Endothelial cell of umbilical vein (primary cell): ENCODE data around the gene SLC25A33. TPM values are rescaled to one million over a fixed set of nuclear protein-coding genes. Genes with fewer than 3 reads are reported as not detected.

Experiments used
- BruUV-seq: library from RNA; stranded (reverse); fragments of 400-500 nt; replicated peaks from 2 replicates; lab custom pipeline; 2021; lab: Mats Ljungman, UMichigan
- CTCF ChIA-PET: fragments of 300-600, 350-600 bp; sonication (Branson Sonifier 250); formaldehyde crosslinking; loops from one replicate; lab custom pipeline; 2021; ENCODE audit warnings: antibody characterized with exemption, inconsistent platforms; lab: Charles Lee
- POLR2A ChIA-PET: fragments of 300-600, 350-600 bp; sonication (Branson Sonifier 250); formaldehyde crosslinking; loops from one replicate; lab custom pipeline; 2021; ENCODE audit warnings: antibody characterized with exemption, inconsistent platforms; lab: Charles Lee
- DNase-seq: peaks from one replicate; pipeline ENCODE4 v3.0.0-alpha.2; 2011; ENCODE audit warnings: low read depth, low spot score
- FAIRE-seq: peaks from 2 replicates; lab custom pipeline; 2011; peaks lifted over from hg19 to GRCh38; lab: Jason Lieb, UNC
- H2AFZ ChIP-seq: 2 replicates; pipeline ENCODE4 v1.6.0; 2012; ENCODE audit warnings: low read depth, low read length, control low read depth, inconsistent platforms
- H3K27ac ChIP-seq: 2 replicates; pipeline ENCODE4 v1.5.1; 2011; ENCODE audit warnings: low read depth, mild to moderate bottlenecking, control low read depth, low read length, moderate library complexity; ENCODE audit not compliant: insufficient read depth
- H3K27me3 ChIP-seq, 2 experiments: 2 replicates each; pipeline versions ENCODE4 v1.6.0 to v1.6.1; 2011; ENCODE audit warnings: low read length in 2 of 2, mixed read lengths in 1 of 2; ENCODE audit not compliant: control insufficient read depth in 2 of 2, insufficient read depth in 2 of 2
- H3K36me3 ChIP-seq, 2 experiments: 2 replicates in 1 of 2; 3 replicates in 1 of 2; pipeline ENCODE4 v1.5.1; 2011; ENCODE audit warnings: low read length in 2 of 2, mild to moderate bottlenecking in 1 of 2, moderate library complexity in 1 of 2; ENCODE audit not compliant: control insufficient read depth in 2 of 2, insufficient read depth in 2 of 2; ENCODE audit errors: extremely low read depth in 1 of 2
- H3K4me1 ChIP-seq: 3 replicates; pipeline ENCODE4 v1.5.1; 2011; ENCODE audit warnings: mild to moderate bottlenecking, low read length; ENCODE audit not compliant: control insufficient read depth, insufficient read depth; ENCODE audit errors: extremely low read depth
- H3K4me2 ChIP-seq: 2 replicates; pipeline ENCODE4 v1.6.1; 2011; ENCODE audit warnings: low read length, control low read depth, mixed read lengths; ENCODE audit not compliant: insufficient read depth
- H3K4me3 ChIP-seq, 3 experiments: fragments of 200-600 bp in 1 of 3; sonication (generic), shearing (Covaris generic) in 1 of 3; replicated peaks in 1 of 3; 2 replicates each; pipeline ENCODE4 v1.5.1; 2011 to 2016; ENCODE audit warnings: control low read depth in 3 of 3, low read length in 3 of 3, mild to moderate bottlenecking in 2 of 3, inconsistent platforms in 1 of 3, low read depth in 1 of 3, moderate library complexity in 1 of 3; ENCODE audit not compliant: insufficient read depth in 1 of 3
- H3K79me2 ChIP-seq: 2 replicates; pipeline ENCODE4 v1.6.0; 2012; ENCODE audit warnings: low read length, inconsistent platforms; ENCODE audit not compliant: control insufficient read depth, insufficient read depth
- H3K9ac ChIP-seq: replicated peaks from 2 replicates; pipeline ENCODE3; 2011; ENCODE audit warnings: low read length, control low read depth; ENCODE audit not compliant: insufficient read depth; ENCODE audit errors: extremely low read depth
- H3K9me1 ChIP-seq: replicated peaks from 3 replicates; pipeline ENCODE4 v1.6.0; 2011; ENCODE audit warnings: mild to moderate bottlenecking, low read length; ENCODE audit not compliant: control insufficient read depth, insufficient read depth; ENCODE audit errors: extremely low read depth
- H3K9me3 ChIP-seq: replicated peaks from 2 replicates; pipeline ENCODE4 v1.5.1; 2012; ENCODE audit warnings: low read length, inconsistent platforms; ENCODE audit not compliant: control insufficient read depth, insufficient read depth
- H4K20me1 ChIP-seq: replicated peaks from 2 replicates; pipeline ENCODE3; 2011; ENCODE audit warnings: mild to moderate bottlenecking, low read length; ENCODE audit not compliant: control insufficient read depth, insufficient read depth; ENCODE audit errors: extremely low read depth
- EZH2 ChIP-seq: IDR thresholded peaks from 2 replicates; pipeline ENCODE4 v1.6.1; 2012; ENCODE audit warnings: borderline replicate concordance, low read depth, mild to moderate bottlenecking, moderate library complexity, low read length, inconsistent platforms; ENCODE audit not compliant: severe bottlenecking
- FOS ChIP-seq: IDR thresholded peaks from 2 replicates; pipeline ENCODE4 v1.6.1; 2011; ENCODE audit warnings: mild to moderate bottlenecking, low read length, moderate library complexity, borderline replicate concordance; ENCODE audit not compliant: insufficient read depth
- GATA2 ChIP-seq: IDR thresholded peaks from 2 replicates; pipeline ENCODE4 v1.7.0; 2011; ENCODE audit warnings: low read depth, mild to moderate bottlenecking, moderate library complexity, mixed read lengths, low read length; ENCODE audit not compliant: insufficient read length, insufficient read depth
- JUN ChIP-seq: IDR thresholded peaks from 2 replicates; pipeline ENCODE4 v1.6.1; 2011; ENCODE audit warnings: borderline replicate concordance, low read depth; ENCODE audit not compliant: insufficient read length, insufficient read depth
- MYC ChIP-seq: IDR thresholded peaks from one replicate; pipeline ENCODE4 v1.6.1; 2011; ENCODE audit warnings: mild to moderate bottlenecking, low read depth, low read length
- POLR2A ChIP-seq: IDR thresholded peaks from 2 replicates; pipeline ENCODE4 v1.6.1; 2012; ENCODE audit warnings: low read depth, mild to moderate bottlenecking, control low read depth, low read length
- POLR2AphosphoS5 ChIP-seq: IDR thresholded peaks from 2 replicates; pipeline ENCODE4 v1.6.1; 2012; ENCODE audit warnings: low read depth, mild to moderate bottlenecking, control low read depth, low read length, moderate library complexity; ENCODE audit not compliant: insufficient read depth
- dilution Hi-C: fragments of 300-500 bp; cut with MboI; formaldehyde crosslinking; loops from one replicate; pipeline ENCODE4 v1.15.0; 2019; ENCODE audit warnings: low sequenced_read_pairs; ENCODE audit not compliant: extremely low pct_ligation_motif_present
- intact Hi-C: fragments of 100-400 bp; cut with micrococcal nuclease; formaldehyde crosslinking; loops from one replicate; pipeline ENCODE4 v1.10.0; 2022
- polyA plus RNA-seq, 4 experiments: library from polyadenylated mRNA; depleted of rRNA in 3 of 4; stranded (reverse) in 3 of 4; unstranded in 1 of 4; fragments of >200 nt; gene quantifications; 2 replicates each; pipeline versions ENCODE4 v1.2.1 to v1.2.3, GENCODE V29; 2011 to 2012; ENCODE audit warnings: missing spikeins in 1 of 4
- total RNA-seq: library from RNA; stranded (reverse); gene quantifications from 2 replicates; pipeline ENCODE4 v1.2.3, GENCODE V29; 2021
- TF ChIP-seq, protein P1 (sequence below), 2 donors: IDR thresholded peaks; 1 replicate in 1 of 2; 2 replicates in 1 of 2; pipeline ENCODE4 v1.5.1; 2011; ENCODE audit warnings: low read length in 2 of 2, mild to moderate bottlenecking in 2 of 2, moderate library complexity in 2 of 2, control low read depth in 1 of 2, inconsistent platforms in 1 of 2, low read depth in 1 of 2; ENCODE audit not compliant: insufficient read depth in 1 of 2; ENCODE audit errors: extremely low read depth in 1 of 2
- TF ChIP-seq, protein P2 (sequence below): IDR thresholded peaks from 2 replicates; pipeline ENCODE4 v1.6.1; 2011; ENCODE audit not compliant: insufficient read depth, insufficient read length

Gene SLC25A33
- total and polyA plus RNA-seq, 2 donors (not counting 3 experiments of a cell fraction or from before 2014, with no cell fraction given): 3.8 to 6.6 TPM

DNA sequence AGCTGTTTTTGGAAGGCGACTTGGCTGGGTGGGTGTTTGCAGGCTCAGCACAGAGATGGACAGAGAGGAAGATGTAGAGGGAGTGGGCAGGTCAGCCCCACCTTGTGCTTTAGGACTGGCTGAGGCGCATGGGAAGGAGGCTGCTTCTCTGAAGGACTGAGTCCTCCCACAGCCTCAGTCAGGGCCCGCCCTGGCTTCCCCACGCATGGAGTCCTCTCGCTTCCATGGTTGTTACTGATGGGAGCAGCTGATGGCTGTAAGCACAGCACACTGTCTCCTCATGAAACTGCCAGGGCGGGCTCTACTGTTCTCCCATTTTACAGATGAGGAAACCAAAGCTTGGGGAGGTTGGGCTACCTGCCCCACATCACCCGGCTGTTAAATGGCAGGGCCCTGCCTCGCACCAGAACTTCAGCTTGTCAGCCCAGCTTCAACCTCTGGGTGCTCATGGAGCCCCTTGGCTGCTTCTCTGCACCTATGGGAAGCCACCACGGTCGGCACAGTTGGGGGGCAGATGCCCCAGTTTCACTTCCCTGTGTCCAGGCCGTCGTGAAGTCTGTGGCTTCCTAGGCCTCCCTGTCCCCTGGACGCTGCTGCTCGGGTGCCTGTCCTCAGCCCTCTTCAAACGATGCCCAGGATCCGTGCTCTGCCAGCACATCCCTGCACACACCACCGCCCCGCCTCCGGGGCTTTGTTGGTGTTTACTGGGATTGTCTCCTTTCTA is 51.8 kb downstream of the SLC25A33 start:
- dilution Hi-C loops: no loop called here
- no peak overlapping the region for H3K9ac ChIP-seq
- no peaks in the 10 kb centered on the region for H3K36me3 ChIP-seq
- H3K4me2 ChIP-seq: no peak overlapping the region
- ChIA-PET CTCF (interaction anchor here (4.0 kb wide), 1 partner anchor 25 kb away, joined by 19 read pairs; no protein-coding TSS in a partner anchor), POLR2A (no interaction called here)
- intact Hi-C loops: no loop called here
- no TSS peak for BruUV-seq
- H3K79me2 ChIP-seq: peaks cover 68% of the 10 kb centered on the region
- H4K20me1 ChIP-seq: no peaks in the 10 kb centered on the region
- TF ChIP-seq EZH2 (no peak), POLR2A (no peak), JUN (no peak), GATA2 (no peak), MYC (no peak), POLR2AphosphoS5 (no peak), FOS (no peak)
- TF ChIP-seq, protein P1, sequence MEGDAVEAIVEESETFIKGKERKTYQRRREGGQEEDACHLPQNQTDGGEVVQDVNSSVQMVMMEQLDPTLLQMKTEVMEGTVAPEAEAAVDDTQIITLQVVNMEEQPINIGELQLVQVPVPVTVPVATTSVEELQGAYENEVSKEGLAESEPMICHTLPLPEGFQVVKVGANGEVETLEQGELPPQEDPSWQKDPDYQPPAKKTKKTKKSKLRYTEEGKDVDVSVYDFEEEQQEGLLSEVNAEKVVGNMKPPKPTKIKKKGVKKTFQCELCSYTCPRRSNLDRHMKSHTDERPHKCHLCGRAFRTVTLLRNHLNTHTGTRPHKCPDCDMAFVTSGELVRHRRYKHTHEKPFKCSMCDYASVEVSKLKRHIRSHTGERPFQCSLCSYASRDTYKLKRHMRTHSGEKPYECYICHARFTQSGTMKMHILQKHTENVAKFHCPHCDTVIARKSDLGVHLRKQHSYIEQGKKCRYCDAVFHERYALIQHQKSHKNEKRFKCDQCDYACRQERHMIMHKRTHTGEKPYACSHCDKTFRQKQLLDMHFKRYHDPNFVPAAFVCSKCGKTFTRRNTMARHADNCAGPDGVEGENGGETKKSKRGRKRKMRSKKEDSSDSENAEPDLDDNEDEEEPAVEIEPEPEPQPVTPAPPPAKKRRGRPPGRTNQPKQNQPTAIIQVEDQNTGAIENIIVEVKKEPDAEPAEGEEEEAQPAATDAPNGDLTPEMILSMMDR (IDR thresholded peaks at IDR 0.05; ENCODE audit: extremely low read depth in 1 of 2, insufficient read depth in 1 of 2, low read depth in 1 of 2, low read length in 2 of 2): no peak
- TF ChIP-seq, protein P2, sequence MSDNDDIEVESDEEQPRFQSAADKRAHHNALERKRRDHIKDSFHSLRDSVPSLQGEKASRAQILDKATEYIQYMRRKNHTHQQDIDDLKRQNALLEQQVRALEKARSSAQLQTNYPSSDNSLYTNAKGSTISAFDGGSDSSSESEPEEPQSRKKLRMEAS: no peak
- no peak overlapping the region for H3K4me3 ChIP-seq
- no peak overlapping the region for H3K27ac ChIP-seq
- H3K4me1 ChIP-seq: peaks cover 21% of the 10 kb centered on the region
- H3K27me3 ChIP-seq: no peaks in the 10 kb centered on the region
- no peaks in the 10 kb centered on the region for H3K9me3 ChIP-seq
- H3K9me1 ChIP-seq: no peaks in the 10 kb centered on the region
- H2AFZ ChIP-seq: no peak overlapping the region
- DNase-seq (no peak), FAIRE-seq (no peak)
